Head of caudate nucleus (tissue), 42 donors: ENCODE results near the gene CNTN1.
"Not testable (repeated sequence)": the region's sequence is repeated elsewhere in the genome, so short reads cannot be mapped to it uniquely, and the experiment has no call there.

ENCODE experiments used
- DNase-seq, 42 donors: peaks; one replicate each; pipeline versions ENCODE4 v3.0.0 to v3.0.0-alpha.2; 2020 to 2021; ENCODE audit warnings: mixed read lengths in 7 of 42
- intact Hi-C: fragments of 100-400 bp; cut with DNase I; formaldehyde crosslinking; loops from one replicate; pipeline ENCODE4 v1.15.0; 2022

Gene CNTN1

GRCh38 chr12:41061192-41061591 is 369.0 kb downstream of the CNTN1 start:
- intact Hi-C loops, result no loop called here
- DNase-seq, result no peak

GRCh38 chr12:41064411-41064810 is 372.2 kb downstream of the CNTN1 start:
- intact Hi-C loops, result no loop called here
- no peak for DNase-seq

- no peak for DNase-seq
- intact Hi-C loops, result no loop called here
Observed at GRCh38 chr12:41067941-41068645, 375.9 kb downstream of the CNTN1 start.

GRCh38 chr12:41073633-41074472 is 381.6 kb downstream of the CNTN1 start:
- no peak for DNase-seq
- intact Hi-C loops, result no loop called here

- intact Hi-C loops, result no loop called here
Observed at GRCh38 chr12:41074473-41074769, 382.2 kb downstream of the CNTN1 start.

GRCh38 chr12:41076114-41076513 is 383.9 kb downstream of the CNTN1 start:
- DNase-seq, result no peak

More at GRCh38 chr12:41074473-41074769, 382.2 kb downstream of the CNTN1 start:
- no peak for DNase-seq

GRCh38 chr12:41081241-41081640 is 389.0 kb downstream of the CNTN1 start:
- DNase-seq, intact Hi-C loops: not testable (repeated sequence)

More at GRCh38 chr12:41076114-41076513, 383.9 kb downstream of the CNTN1 start:
- intact Hi-C loops, result no loop called here

GRCh38 chr12:41089438-41089837 is 397.2 kb downstream of the CNTN1 start:
- no peak for DNase-seq
- intact Hi-C loops, result no loop called here

- DNase-seq, result no peak
- intact Hi-C loops, result no loop called here
Observed at GRCh38 chr12:41092115-41092514, 399.9 kb downstream of the CNTN1 start.

GRCh38 chr12:41096797-41097196 is 404.6 kb downstream of the CNTN1 start:
- intact Hi-C loops, result no loop called here

GRCh38 chr12:41100572-41100971 is 408.3 kb downstream of the CNTN1 start:
- DNase-seq, result no peak
- intact Hi-C loops, result no loop called here

More at GRCh38 chr12:41096797-41097196, 404.6 kb downstream of the CNTN1 start:
- DNase-seq, result no peak

GRCh38 chr12:41101806-41102205 is 409.6 kb downstream of the CNTN1 start:
- intact Hi-C loops, result no loop called here

GRCh38 chr12:41103614-41104013 is 411.4 kb downstream of the CNTN1 start:
- no peak for DNase-seq
- intact Hi-C loops, result no loop called here

More at GRCh38 chr12:41101806-41102205, 409.6 kb downstream of the CNTN1 start:
- DNase-seq, result no peak

GRCh38 chr12:41106315-41106714 is 414.1 kb downstream of the CNTN1 start:
- DNase-seq, result no peak

GRCh38 chr12:41108032-41108431 is 415.8 kb downstream of the CNTN1 start:
- peak in 3 of 42 donors; percentile 3 to 5 (median 3) for DNase-seq
- intact Hi-C loops, result no loop called here

More at GRCh38 chr12:41106315-41106714, 414.1 kb downstream of the CNTN1 start:
- intact Hi-C loops, result no loop called here

- DNase-seq, result no peak
- intact Hi-C loops, result no loop called here
Observed at GRCh38 chr12:41112903-41113302, 420.7 kb downstream of the CNTN1 start.

GRCh38 chr12:41120211-41120610 is 428.0 kb downstream of the CNTN1 start:
- peak in 2 of 42 donors; percentile 20 to 26 for DNase-seq
- intact Hi-C loops, result no loop called here

GRCh38 chr12:41121374-41121773 is 429.1 kb downstream of the CNTN1 start:
- no peak for DNase-seq
- intact Hi-C loops, result no loop called here
